ENCODE data around the gene METTL13.

Gene METTL13

GRCh38 chr1:171816300-171816901 is 34.9 kb downstream of the METTL13 start:
- no peak for DNase-seq (ENCODE audit: low read depth in 1 of 2, low spot score in 1 of 2)
- no peak for TF ChIP-seq JUND (IDR thresholded peaks at IDR 0.05; ENCODE audit: low read depth)
- in situ Hi-C loops (cut with HindIII; ENCODE audit: low pct_unique_long_range_greater_than_20kb, low sequenced_read_pairs): no loop called here

GRCh38 chr1:171817511-171818265 is 36.2 kb downstream of the METTL13 start:
- in situ Hi-C loops (cut with HindIII; ENCODE audit: low pct_unique_long_range_greater_than_20kb, low sequenced_read_pairs): no loop called here
- no peak for TF ChIP-seq JUND (IDR thresholded peaks at IDR 0.05; ENCODE audit: low read depth)

GRCh38 chr1:171819946-171820345 is 38.5 kb downstream of the METTL13 start:
- in situ Hi-C loops (cut with HindIII; ENCODE audit: low pct_unique_long_range_greater_than_20kb, low sequenced_read_pairs): no loop called here

More at GRCh38 chr1:171817511-171818265, 36.2 kb downstream of the METTL13 start:
- DNase-seq (ENCODE audit: low read depth in 1 of 2, low spot score in 1 of 2): no peak

GRCh38 chr1:171826973-171827372 is 45.5 kb downstream of the METTL13 start:
- TF ChIP-seq JUND (IDR thresholded peaks at IDR 0.05; ENCODE audit: low read depth): no peak
- in situ Hi-C loops (cut with HindIII; ENCODE audit: low pct_unique_long_range_greater_than_20kb, low sequenced_read_pairs): no loop called here
- no peak for DNase-seq (ENCODE audit: low read depth in 1 of 2, low spot score in 1 of 2)

More at GRCh38 chr1:171819946-171820345, 38.5 kb downstream of the METTL13 start:
- no peak for TF ChIP-seq JUND (IDR thresholded peaks at IDR 0.05; ENCODE audit: low read depth)
- no peak for DNase-seq (ENCODE audit: low read depth in 1 of 2, low spot score in 1 of 2)

GRCh38 chr1:171828794-171829193 is 47.3 kb downstream of the METTL13 start:
- no peak for DNase-seq (ENCODE audit: low read depth in 1 of 2, low spot score in 1 of 2)
- in situ Hi-C loops (cut with HindIII; ENCODE audit: low pct_unique_long_range_greater_than_20kb, low sequenced_read_pairs): no loop called here
- TF ChIP-seq JUND (IDR thresholded peaks at IDR 0.05; ENCODE audit: low read depth): no peak

GRCh38 chr1:171833091-171833825 is 51.8 kb downstream of the METTL13 start:
- in situ Hi-C loops (cut with HindIII; ENCODE audit: low pct_unique_long_range_greater_than_20kb, low sequenced_read_pairs): no loop called here
- TF ChIP-seq JUND (IDR thresholded peaks at IDR 0.05; ENCODE audit: low read depth): no peak
- DNase-seq (ENCODE audit: low read depth in 1 of 2, low spot score in 1 of 2): no peak

- DNase-seq (ENCODE audit: low read depth in 1 of 2, low spot score in 1 of 2): no peak
- no peak for TF ChIP-seq JUND (IDR thresholded peaks at IDR 0.05; ENCODE audit: low read depth)
- in situ Hi-C loops (cut with HindIII; ENCODE audit: low pct_unique_long_range_greater_than_20kb, low sequenced_read_pairs): no loop called here
Measured at GRCh38 chr1:171834821-171835220, 53.4 kb downstream of the METTL13 start.

GRCh38 chr1:171835891-171836290 is 54.4 kb downstream of the METTL13 start:
- in situ Hi-C loops (cut with HindIII; ENCODE audit: low pct_unique_long_range_greater_than_20kb, low sequenced_read_pairs): no loop called here

GRCh38 chr1:171841050-171841910 is 59.8 kb downstream of the METTL13 start, which contains the start of gene DNM3:
DNM3 (plus strand) TSS chr1:171841498; CDS start chr1:171841657, 159 bp downstream.
- TF ChIP-seq JUND (IDR thresholded peaks at IDR 0.05; ENCODE audit: low read depth): no peak
- DNase-seq (ENCODE audit: low read depth in 1 of 2, low spot score in 1 of 2): no peak
- in situ Hi-C loops (cut with HindIII; ENCODE audit: low pct_unique_long_range_greater_than_20kb, low sequenced_read_pairs): no loop called here

More at GRCh38 chr1:171835891-171836290, 54.4 kb downstream of the METTL13 start:
- DNase-seq (ENCODE audit: low read depth in 1 of 2, low spot score in 1 of 2): no peak
- TF ChIP-seq JUND (IDR thresholded peaks at IDR 0.05; ENCODE audit: low read depth): no peak

- DNase-seq (ENCODE audit: low read depth in 1 of 2, low spot score in 1 of 2): no peak
- TF ChIP-seq JUND (IDR thresholded peaks at IDR 0.05; ENCODE audit: low read depth): no peak
- in situ Hi-C loops (cut with HindIII; ENCODE audit: low pct_unique_long_range_greater_than_20kb, low sequenced_read_pairs): no loop called here
Measured at GRCh38 chr1:171841931-171842761, 60.7 kb downstream of the METTL13 start.

GRCh38 chr1:171844381-171844780 is 62.9 kb downstream of the METTL13 start:
- no peak for DNase-seq (ENCODE audit: low read depth in 1 of 2, low spot score in 1 of 2)
- in situ Hi-C loops (cut with HindIII; ENCODE audit: low pct_unique_long_range_greater_than_20kb, low sequenced_read_pairs): no loop called here
- TF ChIP-seq JUND (IDR thresholded peaks at IDR 0.05; ENCODE audit: low read depth): no peak

Data from T47D (cell line).